Glutamatergic neuron (in vitro differentiated cells): ENCODE results near the gene VKORC1. TPM values are rescaled to one million over a fixed set of nuclear protein-coding genes. Genes with fewer than 3 reads are reported as not detected.

Experiments used
- DNase-seq: peaks from one replicate; pipeline ENCODE4 v3.0.0; 2022
- H3K27ac Mint-ChIP-seq: one replicate; pipeline ENCODE4 v1.8.0; 2020; ENCODE audit warnings: mild to moderate bottlenecking, mixed read lengths, inconsistent platforms; ENCODE audit not compliant: unreplicated experiment
- H3K27me3 Mint-ChIP-seq: one replicate; pipeline ENCODE4 v1.8.0; 2020; ENCODE audit warnings: mild to moderate bottlenecking, moderate library complexity, mixed read lengths, inconsistent platforms; ENCODE audit not compliant: unreplicated experiment
- H3K36me3 Mint-ChIP-seq: one replicate; pipeline ENCODE4 v1.8.0; 2020; ENCODE audit warnings: mild to moderate bottlenecking, mixed read lengths, inconsistent platforms; ENCODE audit not compliant: unreplicated experiment
- H3K4me1 Mint-ChIP-seq: one replicate; pipeline ENCODE4 v1.8.0; 2020; ENCODE audit warnings: mild to moderate bottlenecking, low read depth, mixed read lengths, inconsistent platforms; ENCODE audit not compliant: unreplicated experiment
- H3K4me3 Mint-ChIP-seq: one replicate; pipeline ENCODE4 v1.8.0; 2020; ENCODE audit warnings: mild to moderate bottlenecking, mixed read lengths, inconsistent platforms; ENCODE audit not compliant: unreplicated experiment
- H3K9me3 Mint-ChIP-seq: one replicate; pipeline ENCODE4 v1.8.0; 2020; ENCODE audit warnings: mild to moderate bottlenecking, moderate library complexity, mixed read lengths, inconsistent platforms; ENCODE audit not compliant: unreplicated experiment
- CTCF ChIP-seq: fragments of 200-600 bp; sonication (generic); IDR thresholded peaks from one replicate; pipeline ENCODE4 v1.5.0; 2021; ENCODE audit not compliant: partially characterized antibody, unreplicated experiment
- total RNA-seq: library from RNA; stranded (reverse); fragmentation: NEBNext Ultra II Directional; extraction: Animal tissue kit (Norgen Biotek cat#: 25700); gene quantifications from one replicate; pipeline ENCODE4 v1.2.1, GENCODE V29; 2021; ENCODE audit not compliant: unreplicated experiment

Gene VKORC1
- total RNA-seq, 1 donor from 2014 or later = 152 TPM

- H3K36me3 Mint-ChIP-seq = no peaks in the 10 kb centered on the region
- H3K9me3 Mint-ChIP-seq = peaks cover 12% of the 10 kb centered on the region
- H3K27me3 Mint-ChIP-seq = peaks cover 7% of the 10 kb centered on the region
- H3K4me3 Mint-ChIP-seq = no peak overlapping the region
- H3K4me1 Mint-ChIP-seq = peaks cover 9% of the 10 kb centered on the region
- no peak for DNase-seq
- peak overlapping the region; percentile 28 for H3K27ac Mint-ChIP-seq
- no peak for TF ChIP-seq CTCF
Measured at GRCh38 chr16:31080756-31081419, 13.7 kb downstream of the VKORC1 start.

- TF ChIP-seq CTCF = no peak
- Mint-ChIP-seq H3K27me3 (peaks cover 2% of the 10 kb centered on the region), H3K9me3 (peaks cover 7% of the 10 kb centered on the region), H3K4me1 (peaks cover 4% of the 10 kb centered on the region), H3K36me3 (no peaks in the 10 kb centered on the region), H3K27ac (no peak overlapping the region), H3K4me3 (no peak overlapping the region)
- DNase-seq = no peak
Measured at GRCh38 chr16:31080035-31080629, 14.5 kb downstream of the VKORC1 start.

GRCh38 chr16:31079342-31079944, 15.2 kb downstream of the VKORC1 start:
- Mint-ChIP-seq H3K4me3 (no peak overlapping the region), H3K4me1 (peaks cover 9% of the 10 kb centered on the region), H3K27me3 (peaks cover 2% of the 10 kb centered on the region), H3K9me3 (peaks cover 12% of the 10 kb centered on the region), H3K36me3 (no peaks in the 10 kb centered on the region), H3K27ac (no peak overlapping the region)
- no peak for DNase-seq
- no peak for TF ChIP-seq CTCF

GRCh38 chr16:31078597-31079341, 15.8 kb downstream of the VKORC1 start:
- H3K9me3 Mint-ChIP-seq = peaks cover 12% of the 10 kb centered on the region
- no peak for DNase-seq
- peaks cover 9% of the 10 kb centered on the region for H3K4me1 Mint-ChIP-seq
- no peak overlapping the region for H3K4me3 Mint-ChIP-seq
- peaks cover 2% of the 10 kb centered on the region for H3K27me3 Mint-ChIP-seq
- H3K27ac Mint-ChIP-seq = no peak overlapping the region
- TF ChIP-seq CTCF = no peak
- no peaks in the 10 kb centered on the region for H3K36me3 Mint-ChIP-seq
